Activated T-helper 17 cell treated with anti-CD3 and anti-CD28 coated beads, Interleukin-2, amount 50 U/mL, for 72 hours (primary cell): Measurements from ENCODE around the gene SCRG1. TPM values are rescaled to one million over a fixed set of nuclear protein-coding genes. Genes with fewer than 3 reads are reported as not detected.

ENCODE experiments used
- ATAC-seq: fragments of 150-1000 bp; cut with Tn5 transposase; replicated peaks from 2 replicates; pipeline ENCODE4 v1.10.0; 2021; ENCODE audit warnings: mild to moderate bottlenecking, moderate library complexity
- H3K27ac Mint-ChIP-seq: one replicate; pipeline ENCODE4 v1.8.0; 2022; ENCODE audit warnings: mixed read lengths
- H3K27me3 Mint-ChIP-seq: one replicate; pipeline ENCODE4 v1.8.0; 2022; ENCODE audit warnings: mixed read lengths
- H3K36me3 Mint-ChIP-seq: one replicate; pipeline ENCODE4 v1.8.0; 2022; ENCODE audit warnings: low read depth, mild to moderate bottlenecking, mixed read lengths
- H3K4me1 Mint-ChIP-seq: one replicate; pipeline ENCODE4 v1.8.0; 2022; ENCODE audit warnings: mixed read lengths
- H3K4me3 Mint-ChIP-seq: one replicate; pipeline ENCODE4 v1.8.0; 2022; ENCODE audit warnings: mild to moderate bottlenecking, mixed read lengths
- H3K9me3 Mint-ChIP-seq: one replicate; pipeline ENCODE4 v1.8.0; 2022; ENCODE audit warnings: mixed read lengths
- total RNA-seq, 2 donors: library from RNA; stranded (reverse); gene quantifications; one replicate each; pipeline ENCODE4 v1.2.3, GENCODE V29; 2022

The SCRG1 gene
- not detected for total RNA-seq

GRCh38 chr4:173398779-173399415 lies at the start of gene SCRG1:
Gene SCRG1, minus strand, starts transcription at chr4:173399116. Its CDS starts 7,702 bp downstream, at chr4:173391414.
- no peaks in the 10 kb centered on the region for H3K4me1 Mint-ChIP-seq
- H3K9me3 Mint-ChIP-seq = no peaks in the 10 kb centered on the region
- no peak within 1 kb of the TSS for H3K4me3 Mint-ChIP-seq
- no peak within 1 kb of the TSS for H3K27ac Mint-ChIP-seq
- peaks cover 6% of the 10 kb centered on the region for H3K36me3 Mint-ChIP-seq
- H3K27me3 Mint-ChIP-seq = no peaks in the 10 kb centered on the region
- ATAC-seq = no peak

GRCh38 chr4:173448103-173448502 lies 49.2 kb upstream of the SCRG1 start:
- H3K9me3 Mint-ChIP-seq = no peaks in the 10 kb centered on the region
- ATAC-seq = no peak
- H3K4me3 Mint-ChIP-seq = no peak overlapping the region
- H3K4me1 Mint-ChIP-seq = no peaks in the 10 kb centered on the region
- no peak overlapping the region for H3K27ac Mint-ChIP-seq
- no peaks in the 10 kb centered on the region for H3K27me3 Mint-ChIP-seq
- no peaks in the 10 kb centered on the region for H3K36me3 Mint-ChIP-seq

GRCh38 chr4:173446416-173446815 lies 47.5 kb upstream of the SCRG1 start:
- no peaks in the 10 kb centered on the region for H3K9me3 Mint-ChIP-seq
- ATAC-seq = no peak
- H3K27me3 Mint-ChIP-seq = no peaks in the 10 kb centered on the region
- no peak overlapping the region for H3K4me3 Mint-ChIP-seq
- no peaks in the 10 kb centered on the region for H3K36me3 Mint-ChIP-seq
- H3K27ac Mint-ChIP-seq = no peak overlapping the region
- no peaks in the 10 kb centered on the region for H3K4me1 Mint-ChIP-seq

GRCh38 chr4:173443121-173443520 lies 44.2 kb upstream of the SCRG1 start:
- H3K27ac Mint-ChIP-seq = no peak overlapping the region

GRCh38 chr4:173442223-173442932 lies 43.5 kb upstream of the SCRG1 start:
- H3K27ac Mint-ChIP-seq = no peak overlapping the region
- no peak overlapping the region for H3K4me3 Mint-ChIP-seq
- H3K36me3 Mint-ChIP-seq = no peaks in the 10 kb centered on the region
- no peak for ATAC-seq
- H3K27me3 Mint-ChIP-seq = no peaks in the 10 kb centered on the region
- no peaks in the 10 kb centered on the region for H3K9me3 Mint-ChIP-seq
- H3K4me1 Mint-ChIP-seq = no peaks in the 10 kb centered on the region

More at GRCh38 chr4:173443121-173443520, 44.2 kb upstream of the SCRG1 start:
- Mint-ChIP-seq H3K4me3 (no peak overlapping the region), H3K27me3 (no peaks in the 10 kb centered on the region), H3K4me1 (no peaks in the 10 kb centered on the region), H3K9me3 (no peaks in the 10 kb centered on the region), H3K36me3 (no peaks in the 10 kb centered on the region)
- no peak for ATAC-seq

- H3K9me3 Mint-ChIP-seq = no peaks in the 10 kb centered on the region
- ATAC-seq = peak; percentile 90
- H3K27me3 Mint-ChIP-seq = no peaks in the 10 kb centered on the region
- H3K4me3 Mint-ChIP-seq = peak overlapping the region; percentile 14
- no peaks in the 10 kb centered on the region for H3K4me1 Mint-ChIP-seq
- peak overlapping the region; percentile 44 for H3K27ac Mint-ChIP-seq
- H3K36me3 Mint-ChIP-seq = no peaks in the 10 kb centered on the region
These were observed 42.0 kb upstream of the SCRG1 start for GRCh38 chr4:173440888-173441287.

- Mint-ChIP-seq H3K36me3 (no peaks in the 10 kb centered on the region), H3K4me1 (no peaks in the 10 kb centered on the region), H3K27ac (no peak overlapping the region), H3K9me3 (no peaks in the 10 kb centered on the region), H3K4me3 (no peak overlapping the region), H3K27me3 (no peaks in the 10 kb centered on the region)
- ATAC-seq = no peak
These were observed 37.9 kb upstream of the SCRG1 start for GRCh38 chr4:173436771-173437265.

- H3K27ac Mint-ChIP-seq = no peak overlapping the region
- H3K9me3 Mint-ChIP-seq = no peaks in the 10 kb centered on the region
- no peak overlapping the region for H3K4me3 Mint-ChIP-seq
- no peaks in the 10 kb centered on the region for H3K27me3 Mint-ChIP-seq
- no peak for ATAC-seq
- H3K36me3 Mint-ChIP-seq = no peaks in the 10 kb centered on the region
- no peaks in the 10 kb centered on the region for H3K4me1 Mint-ChIP-seq
These were observed 37.2 kb upstream of the SCRG1 start for GRCh38 chr4:173436149-173436579.

GRCh38 chr4:173434231-173434630 lies 35.3 kb upstream of the SCRG1 start:
- no peaks in the 10 kb centered on the region for H3K36me3 Mint-ChIP-seq
- no peak for ATAC-seq
- no peaks in the 10 kb centered on the region for H3K4me1 Mint-ChIP-seq
- H3K9me3 Mint-ChIP-seq = no peaks in the 10 kb centered on the region
- no peaks in the 10 kb centered on the region for H3K27me3 Mint-ChIP-seq
- no peak overlapping the region for H3K4me3 Mint-ChIP-seq
- H3K27ac Mint-ChIP-seq = peak overlapping the region; percentile 52

- Mint-ChIP-seq H3K36me3 (no peaks in the 10 kb centered on the region), H3K4me3 (no peak overlapping the region), H3K9me3 (no peaks in the 10 kb centered on the region), H3K4me1 (no peaks in the 10 kb centered on the region), H3K27ac (peak overlapping the region; percentile 52), H3K27me3 (no peaks in the 10 kb centered on the region)
- no peak for ATAC-seq
These were observed 34.5 kb upstream of the SCRG1 start for GRCh38 chr4:173433447-173433846.

GRCh38 chr4:173432430-173432829 lies 33.5 kb upstream of the SCRG1 start:
- no peak overlapping the region for H3K4me3 Mint-ChIP-seq
- H3K27ac Mint-ChIP-seq = no peak overlapping the region
- no peaks in the 10 kb centered on the region for H3K36me3 Mint-ChIP-seq
- H3K27me3 Mint-ChIP-seq = no peaks in the 10 kb centered on the region
- no peaks in the 10 kb centered on the region for H3K4me1 Mint-ChIP-seq
- H3K9me3 Mint-ChIP-seq = no peaks in the 10 kb centered on the region
- no peak for ATAC-seq

GRCh38 chr4:173426064-173426463 lies 27.1 kb upstream of the SCRG1 start:
- Mint-ChIP-seq H3K9me3 (no peaks in the 10 kb centered on the region), H3K27ac (peak overlapping the region; percentile 61), H3K36me3 (no peaks in the 10 kb centered on the region), H3K27me3 (no peaks in the 10 kb centered on the region), H3K4me1 (peaks cover 19% of the 10 kb centered on the region), H3K4me3 (peak overlapping the region; percentile 16)
- ATAC-seq = peak; percentile 23

- no peak for ATAC-seq
- Mint-ChIP-seq H3K27me3 (no peaks in the 10 kb centered on the region), H3K4me1 (peaks cover 23% of the 10 kb centered on the region), H3K36me3 (no peaks in the 10 kb centered on the region), H3K4me3 (peak overlapping the region; percentile 16), H3K27ac (no peak overlapping the region), H3K9me3 (no peaks in the 10 kb centered on the region)
These were observed 26.2 kb upstream of the SCRG1 start for GRCh38 chr4:173424899-173425805.

GRCh38 chr4:173420801-173421200 lies 21.9 kb upstream of the SCRG1 start:
- ATAC-seq = no peak
- H3K4me3 Mint-ChIP-seq = no peak overlapping the region
- no peaks in the 10 kb centered on the region for H3K9me3 Mint-ChIP-seq
- H3K4me1 Mint-ChIP-seq = peaks cover 8% of the 10 kb centered on the region
- peak overlapping the region; percentile 23 for H3K27ac Mint-ChIP-seq
- no peaks in the 10 kb centered on the region for H3K36me3 Mint-ChIP-seq
- H3K27me3 Mint-ChIP-seq = no peaks in the 10 kb centered on the region
